OCI-LY3 (cell line): ENCODE results near the gene GOLPH3.

Experiments used
- H2AFZ ChIP-seq: fragments of 200-600, 300-600 bp; shearing (Covaris generic); 2 replicates; pipeline ENCODE4 v1.6.0; 2014; ENCODE audit warnings: antibody characterized with exemption, low read depth, low read length
- H3K27ac ChIP-seq: fragments of 200-600, 300-600 bp; sonication (generic); 2 replicates; pipeline ENCODE4 v1.5.1; 2014; ENCODE audit warnings: mild to moderate bottlenecking, low read length, moderate library complexity, mixed read lengths
- H3K27me3 ChIP-seq: fragments of 200-600, 300-600 bp; sonication (generic); 2 replicates; pipeline ENCODE4 v1.6.1; 2014; ENCODE audit warnings: low read depth, low read length, mixed read lengths
- H3K36me3 ChIP-seq: fragments of 200-600, 300-600 bp; sonication (generic); replicated peaks from 2 replicates; pipeline ENCODE3; 2014; ENCODE audit warnings: low read depth, low read length, mixed read lengths
- H3K4me1 ChIP-seq: fragments of 300-600, 200-600 bp; sonication (generic); 2 replicates; pipeline ENCODE4 v1.6.1; 2014; ENCODE audit warnings: low read length, mixed read lengths
- H3K4me2 ChIP-seq: fragments of 200-600, 300-600 bp; sonication (generic); 2 replicates; pipeline ENCODE4 v1.6.1; 2014; ENCODE audit warnings: low read length, mixed read lengths
- H3K4me3 ChIP-seq: fragments of 300-600, 200-600 bp; sonication (generic); 2 replicates; pipeline ENCODE4 v1.5.1; 2014; ENCODE audit warnings: antibody characterized with exemption, mild to moderate bottlenecking, low read length, moderate library complexity
- H3K79me2 ChIP-seq: fragments of 300-600, 200-600 bp; shearing (Covaris generic); 2 replicates; pipeline ENCODE4 v1.6.1; 2014; ENCODE audit warnings: mild to moderate bottlenecking, low read length, mixed read lengths
- H3K9ac ChIP-seq: fragments of 300-600, 200-600 bp; shearing (Covaris generic); 2 replicates; pipeline ENCODE4 v1.6.0; 2014; ENCODE audit warnings: mild to moderate bottlenecking, low read length, moderate library complexity
- H3K9me3 ChIP-seq: fragments of 200-600, 300-600 bp; shearing (Covaris generic); 2 replicates; pipeline ENCODE4 v1.6.1; 2014; ENCODE audit warnings: low read length, mixed read lengths; ENCODE audit not compliant: insufficient read depth
- H4K20me1 ChIP-seq: fragments of 200-600, 300-600 bp; sonication (generic); 2 replicates; pipeline ENCODE4 v1.6.1; 2016; ENCODE audit warnings: low read length, mixed read lengths; ENCODE audit not compliant: insufficient read depth
- CTCF ChIP-seq: fragments of 200-600, 300-600 bp; sonication (generic); IDR thresholded peaks from 2 replicates; pipeline ENCODE4 v1.5.1; 2014; ENCODE audit warnings: antibody characterized with exemption, low read length, low read depth
- EZH2phosphoT487 ChIP-seq: fragments of 200-600 bp; shearing (Covaris generic); IDR thresholded peaks from 2 replicates; pipeline ENCODE4 v1.6.1; 2018; ENCODE audit warnings: antibody characterized with exemption, mixed run types, low read depth

Gene GOLPH3

DNA sequence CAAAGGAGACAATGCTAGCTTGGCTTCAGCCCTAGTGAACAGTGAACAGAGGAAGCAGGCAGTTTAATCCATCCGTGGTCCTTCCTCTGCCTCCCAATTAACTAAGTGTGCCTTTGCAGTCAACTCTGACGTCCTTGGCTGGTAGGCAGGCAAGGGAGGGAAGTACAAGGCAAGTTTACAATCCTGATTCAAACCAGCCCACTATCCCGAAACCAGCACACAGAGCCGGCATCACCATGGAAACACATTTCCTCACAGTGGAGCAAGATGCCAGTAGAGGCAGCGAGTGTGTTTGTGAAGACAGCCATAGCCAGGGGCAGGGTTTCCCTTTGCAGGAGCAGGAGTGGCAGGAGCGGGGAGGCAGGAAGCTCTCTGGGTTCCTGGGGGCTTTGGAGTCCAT, 73.9 kb downstream of the GOLPH3 start:
- Histone ChIP-seq H3K4me1 (no peaks in the 10 kb centered on the region), H3K4me3 (no peak overlapping the region), H3K27me3 (no peaks in the 10 kb centered on the region), H4K20me1 (no peaks in the 10 kb centered on the region), H3K79me2 (no peaks in the 10 kb centered on the region), H3K36me3 (peaks cover 3% of the 10 kb centered on the region), H3K27ac (no peak overlapping the region), H2AFZ (no peak overlapping the region), H3K9ac (no peak overlapping the region), H3K4me2 (no peak overlapping the region), H3K9me3 (no peaks in the 10 kb centered on the region)
- no peak for TF ChIP-seq CTCF
- no peak for TF ChIP-seq EZH2phosphoT487

GRCh38 chr5:32099486-32100035, 74.6 kb downstream of the GOLPH3 start:
- Histone ChIP-seq H3K4me1 (peaks cover 6% of the 10 kb centered on the region), H4K20me1 (no peaks in the 10 kb centered on the region), H3K36me3 (peaks cover 3% of the 10 kb centered on the region)

DNA sequence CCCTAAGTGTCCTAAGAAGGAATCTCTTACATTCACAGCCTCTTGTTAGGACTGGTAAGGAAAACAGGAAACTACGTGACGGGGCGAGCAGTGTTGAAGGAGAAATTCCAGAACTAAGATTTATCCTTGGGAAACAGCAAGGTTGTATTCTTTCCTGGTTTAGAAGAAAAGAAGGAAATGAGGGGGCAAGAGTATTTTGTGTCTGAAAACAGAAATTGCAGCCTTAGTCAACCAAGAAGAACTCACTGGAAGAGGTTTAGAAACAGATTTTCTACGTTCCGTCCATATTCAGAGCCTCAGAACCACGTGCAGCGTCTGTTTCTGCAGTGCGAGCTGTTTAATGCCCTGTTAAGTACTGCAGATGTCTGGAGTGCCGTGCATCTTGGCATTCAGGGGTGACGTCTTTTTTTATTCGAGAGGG, 75.2 kb downstream of the GOLPH3 start:
- H4K20me1 ChIP-seq: no peaks in the 10 kb centered on the region
- H3K79me2 ChIP-seq: no peaks in the 10 kb centered on the region
- H3K27me3 ChIP-seq: no peaks in the 10 kb centered on the region
- no peak for TF ChIP-seq CTCF
- no peak for TF ChIP-seq EZH2phosphoT487
- no peak overlapping the region for H3K4me3 ChIP-seq
- H3K9ac ChIP-seq: no peak overlapping the region
- H3K9me3 ChIP-seq: no peaks in the 10 kb centered on the region
- H3K27ac ChIP-seq: no peak overlapping the region
- H3K4me2 ChIP-seq: no peak overlapping the region
- H3K4me1 ChIP-seq: peaks cover 6% of the 10 kb centered on the region
- H3K36me3 ChIP-seq: peaks cover 3% of the 10 kb centered on the region
- no peak overlapping the region for H2AFZ ChIP-seq

More at GRCh38 chr5:32099486-32100035, 74.6 kb downstream of the GOLPH3 start:
- no peak overlapping the region for H3K4me2 ChIP-seq
- TF ChIP-seq EZH2phosphoT487: no peak
- no peak for TF ChIP-seq CTCF
- no peaks in the 10 kb centered on the region for H3K27me3 ChIP-seq
- H2AFZ ChIP-seq: no peak overlapping the region
- no peak overlapping the region for H3K27ac ChIP-seq
- H3K79me2 ChIP-seq: no peaks in the 10 kb centered on the region
- no peaks in the 10 kb centered on the region for H3K9me3 ChIP-seq
- no peak overlapping the region for H3K9ac ChIP-seq
- no peak overlapping the region for H3K4me3 ChIP-seq

DNA sequence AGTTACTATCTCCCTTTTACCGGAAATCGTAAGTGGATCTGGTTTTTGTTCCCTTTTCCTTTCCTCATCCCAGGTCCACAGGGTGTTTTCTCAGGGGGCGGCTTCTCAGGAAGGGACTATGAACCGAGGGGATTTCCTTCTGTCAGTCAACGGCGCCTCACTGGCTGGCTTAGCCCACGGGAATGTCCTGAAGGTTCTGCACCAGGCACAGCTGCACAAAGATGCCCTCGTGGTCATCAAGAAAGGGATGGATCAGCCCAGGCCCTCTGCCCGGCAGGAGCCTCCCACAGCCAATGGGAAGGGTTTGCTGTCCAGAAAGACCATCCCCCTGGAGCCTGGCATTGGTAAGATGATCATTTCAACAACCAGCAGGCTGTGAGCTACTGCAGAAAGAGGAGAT, 75.8 kb downstream of the GOLPH3 start:
- H3K36me3 ChIP-seq: peaks cover 3% of the 10 kb centered on the region
- no peak for TF ChIP-seq EZH2phosphoT487
- TF ChIP-seq CTCF: no peak
- no peak overlapping the region for H2AFZ ChIP-seq

More for the DNA sequence above, 75.8 kb downstream of the GOLPH3 start:
- no peaks in the 10 kb centered on the region for H3K79me2 ChIP-seq
- no peaks in the 10 kb centered on the region for H4K20me1 ChIP-seq
- H3K4me1 ChIP-seq: peaks cover 6% of the 10 kb centered on the region
- H3K9me3 ChIP-seq: no peaks in the 10 kb centered on the region
- no peak overlapping the region for H3K4me3 ChIP-seq
- no peaks in the 10 kb centered on the region for H3K27me3 ChIP-seq
- no peak overlapping the region for H3K9ac ChIP-seq
- no peak overlapping the region for H3K4me2 ChIP-seq
- no peak overlapping the region for H3K27ac ChIP-seq
